ENCODE data around the gene SPINK9. TPM values are rescaled to one million over a fixed set of nuclear protein-coding genes. Genes with fewer than 3 reads are reported as not detected.

Gene SPINK9
- total and polyA plus RNA-seq, 2 of the 4 experiments (the other 2 are of a cell fraction), result not detected

DNA sequence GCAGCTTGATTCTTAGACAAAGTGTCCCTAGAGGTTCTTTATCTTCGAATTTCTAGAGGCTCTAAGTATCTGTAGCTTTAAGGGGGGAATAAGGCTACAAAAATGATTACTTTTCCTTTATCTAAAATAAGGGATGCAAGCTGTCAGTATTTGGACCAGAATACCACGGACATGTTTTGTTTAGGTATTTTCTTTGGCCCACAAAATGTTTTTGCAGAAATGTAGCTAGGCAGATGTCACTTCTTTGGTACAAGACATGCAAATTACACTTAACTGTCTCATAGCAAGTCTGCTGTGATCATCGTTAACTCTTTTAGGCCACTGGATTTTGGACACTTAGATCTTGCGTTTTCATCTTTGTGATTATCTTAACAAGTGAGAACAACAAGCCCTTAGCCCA lies 20.6 kb upstream of the SPINK9 start:
- Histone ChIP-seq H2BK15ac (ENCODE audit: low read depth, low read length) (no peak overlapping the region), H4K8ac (ENCODE audit: low read depth in 2 of 2, low read length in 2 of 2) (no peak overlapping the region), H3K14ac (replicated peaks; ENCODE audit: low read depth, low read length) (no peak overlapping the region), H2AFZ (replicated peaks; ENCODE audit: low read length, poor library complexity) (no peak overlapping the region), H3K56ac (ENCODE audit: extremely low read depth, insufficient read depth, low read length) (no peak overlapping the region), H4K5ac (ENCODE audit: low read depth, low read length) (no peak overlapping the region), H2AK5ac (ENCODE audit: low read depth, low read length) (no peak overlapping the region), H3K18ac (ENCODE audit: low read depth, low read length) (no peak overlapping the region), H3K9ac (ENCODE audit: low read depth, low read length) (no peak overlapping the region), H3K9me1 (ENCODE audit: insufficient read depth, low read length) (no peaks in the 10 kb centered on the region), H3K23ac (ENCODE audit: low read depth, low read length) (no peak overlapping the region), H4K20me1 (ENCODE audit: insufficient read depth, low read length) (no peaks in the 10 kb centered on the region), H2BK5ac (ENCODE audit: low read depth, low read length, poor library complexity, severe bottlenecking) (no peak overlapping the region), H3K79me1 (ENCODE audit: low read depth in 1 of 2, low read length in 2 of 2) (no peaks in the 10 kb centered on the region), H3K4me3 (ENCODE audit: insufficient read depth, low read depth, low read length) (no peak overlapping the region), H3K4ac (ENCODE audit: low read depth, low read length) (no peak overlapping the region), H3K9me3 (ENCODE audit: control insufficient read depth, insufficient read depth, low read length) (no peaks in the 10 kb centered on the region), H2AK9ac (replicated peaks; ENCODE audit: low read depth, low read length, poor library complexity) (no peak overlapping the region), H3K27me3 (ENCODE audit: control insufficient read depth, insufficient read depth, low read length) (no peaks in the 10 kb centered on the region), H3K27ac (ENCODE audit: insufficient read depth, low read length) (no peak overlapping the region), H3K4me2 (ENCODE audit: low read depth, low read length) (no peak overlapping the region), H2BK20ac (ENCODE audit: low read depth, low read length) (no peak overlapping the region), H4K91ac (ENCODE audit: insufficient read depth, low read depth, low read length) (no peak overlapping the region), H3K4me1 (ENCODE audit: control insufficient read depth, insufficient read depth, low read length) (no peaks in the 10 kb centered on the region), H2BK120ac (ENCODE audit: low read depth, low read length) (no peak overlapping the region), H3K36me3 (ENCODE audit: control insufficient read depth, insufficient read depth, low read length) (no peaks in the 10 kb centered on the region)
- dilution Hi-C loops (cut with HindIII; ENCODE audit: low sequenced_read_pairs, unreplicated experiment), result no loop called here
- POLR2A ChIA-PET (ENCODE audit: unreplicated experiment), result no interaction called here
- BruUV-seq (replicated peaks), result no TSS peak
- TF ChIP-seq CHD1 (IDR thresholded peaks at IDR 0.05; ENCODE audit: low read depth, low read length), result no peak
- TF ChIP-seq CEBPB (IDR thresholded peaks at IDR 0.05; ENCODE audit: low read depth, low read length), result no peak
- no peak for TF ChIP-seq RCOR1 (IDR thresholded peaks at IDR 0.05; ENCODE audit: insufficient replicate concordance, low read length)
- no peak for TF ChIP-seq POLR2A (IDR thresholded peaks at IDR 0.05; ENCODE audit: low read depth, low read length)
- TF ChIP-seq, protein P1, sequence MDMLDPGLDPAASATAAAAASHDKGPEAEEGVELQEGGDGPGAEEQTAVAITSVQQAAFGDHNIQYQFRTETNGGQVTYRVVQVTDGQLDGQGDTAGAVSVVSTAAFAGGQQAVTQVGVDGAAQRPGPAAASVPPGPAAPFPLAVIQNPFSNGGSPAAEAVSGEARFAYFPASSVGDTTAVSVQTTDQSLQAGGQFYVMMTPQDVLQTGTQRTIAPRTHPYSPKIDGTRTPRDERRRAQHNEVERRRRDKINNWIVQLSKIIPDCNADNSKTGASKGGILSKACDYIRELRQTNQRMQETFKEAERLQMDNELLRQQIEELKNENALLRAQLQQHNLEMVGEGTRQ (IDR thresholded peaks at IDR 0.05; ENCODE audit: low read depth, low read length), result no peak
- TF ChIP-seq SMC3 (IDR thresholded peaks at IDR 0.05; ENCODE audit: low read depth, low read length), result no peak
- TF ChIP-seq BHLHE40 (IDR thresholded peaks at IDR 0.05; ENCODE audit: low read depth, low read length), result no peak
- TF ChIP-seq MXI1 (IDR thresholded peaks at IDR 0.05; ENCODE audit: borderline replicate concordance, low read depth, low read length), result no peak
- no peak for TF ChIP-seq MAZ (IDR thresholded peaks at IDR 0.05; ENCODE audit: borderline replicate concordance, low read depth, low read length)
- no peak for TF ChIP-seq RFX5 (IDR thresholded peaks at IDR 0.05; ENCODE audit: low read depth, low read length)
- no peak for TF ChIP-seq NFE2L2 (IDR thresholded peaks at IDR 0.05; ENCODE audit: low read depth, low read length)
- no peak for TF ChIP-seq FOS (IDR thresholded peaks at IDR 0.05; ENCODE audit: low read depth, low read length)
- no peak for TF ChIP-seq CTCF (conservative IDR thresholded peaks at IDR 0.05; ENCODE audit: low read depth, low read length)
- TF ChIP-seq, protein P2, sequence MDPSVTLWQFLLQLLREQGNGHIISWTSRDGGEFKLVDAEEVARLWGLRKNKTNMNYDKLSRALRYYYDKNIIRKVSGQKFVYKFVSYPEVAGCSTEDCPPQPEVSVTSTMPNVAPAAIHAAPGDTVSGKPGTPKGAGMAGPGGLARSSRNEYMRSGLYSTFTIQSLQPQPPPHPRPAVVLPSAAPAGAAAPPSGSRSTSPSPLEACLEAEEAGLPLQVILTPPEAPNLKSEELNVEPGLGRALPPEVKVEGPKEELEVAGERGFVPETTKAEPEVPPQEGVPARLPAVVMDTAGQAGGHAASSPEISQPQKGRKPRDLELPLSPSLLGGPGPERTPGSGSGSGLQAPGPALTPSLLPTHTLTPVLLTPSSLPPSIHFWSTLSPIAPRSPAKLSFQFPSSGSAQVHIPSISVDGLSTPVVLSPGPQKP (IDR thresholded peaks at IDR 0.05; ENCODE audit: borderline replicate concordance, low read depth, low read length), result no peak
- no peak for TF ChIP-seq RAD21 (IDR thresholded peaks at IDR 0.05; ENCODE audit: low read length)
- TF ChIP-seq MAFK (IDR thresholded peaks at IDR 0.05; ENCODE audit: low read depth, low read length), result no peak
- no CpG with 5 or more reads among the region's 4 CpGs for WGBS, 2 experiments (ENCODE audit: extremely low coverage in 2 of 2, insufficient read length in 1 of 2)
- in situ Hi-C loops (cut with MboI; ENCODE audit: low sequenced_read_pairs), result no loop called here
- no peak for DNase-seq
- no peak for ATAC-seq (ENCODE audit: low read depth)
- CTCF ChIA-PET, result no interaction called here
- intact Hi-C loops (cut with micrococcal nuclease), result no loop called here
